DMS53 treated with DMSO at 0.1 percent for 48 hours (cell line): ENCODE measurements around the gene UGT1A7.
A peak's percentile ranks its signal among the peaks of the same experiment; 100 is the strongest.
"Not testable (repeated sequence)": the region's sequence is repeated elsewhere in the genome, so short reads cannot be mapped to it uniquely, and the experiment has no call there.

Experiments used
- DNase-seq: peaks from one replicate; lab custom pipeline; 2025; ENCODE audit not compliant: unreplicated experiment; lab: John Stamatoyannopoulos, UW

The UGT1A7 gene

GRCh38 chr2:233711312-233712008 lies 29.8 kb downstream of the UGT1A7 start:
- peak; percentile 39 for DNase-seq

DNA sequence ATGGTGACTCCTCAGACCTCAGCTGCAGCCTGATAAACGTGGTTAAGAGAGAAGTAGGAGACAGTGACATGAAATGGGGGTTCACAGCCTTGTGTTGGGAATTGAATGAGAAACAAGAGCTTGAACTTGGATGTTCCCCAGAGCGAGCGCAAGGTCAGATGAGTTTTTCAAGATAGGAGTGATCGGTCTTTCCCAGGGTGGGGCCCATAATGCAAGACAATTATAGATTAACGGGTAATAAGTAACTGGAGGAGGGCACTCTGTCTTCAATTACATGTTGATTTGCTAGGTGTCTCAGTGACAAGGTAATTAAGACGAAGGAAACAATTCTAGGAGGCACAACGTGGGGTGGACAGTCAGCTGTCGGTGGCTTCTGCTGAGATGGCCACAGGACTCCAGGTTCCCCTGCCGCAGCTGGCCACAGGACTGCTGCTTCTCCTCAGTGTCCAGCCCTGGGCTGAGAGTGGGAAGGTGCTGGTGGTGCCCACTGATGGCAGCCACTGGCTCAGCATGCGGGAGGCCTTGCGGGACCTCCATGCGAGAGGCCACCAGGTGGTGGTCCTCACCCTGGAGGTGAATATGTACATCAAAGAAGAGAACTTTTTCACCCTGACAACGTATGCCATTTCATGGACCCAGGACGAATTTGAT lies 31.0 kb downstream of the UGT1A7 start, which contains the start of gene UGT1A5:
Gene UGT1A5 (plus strand): TSS at position 297 of the 651 bp plus-strand sequence. CDS start 85 bp downstream, at position 382.
- DNase-seq: no peak

DNA sequence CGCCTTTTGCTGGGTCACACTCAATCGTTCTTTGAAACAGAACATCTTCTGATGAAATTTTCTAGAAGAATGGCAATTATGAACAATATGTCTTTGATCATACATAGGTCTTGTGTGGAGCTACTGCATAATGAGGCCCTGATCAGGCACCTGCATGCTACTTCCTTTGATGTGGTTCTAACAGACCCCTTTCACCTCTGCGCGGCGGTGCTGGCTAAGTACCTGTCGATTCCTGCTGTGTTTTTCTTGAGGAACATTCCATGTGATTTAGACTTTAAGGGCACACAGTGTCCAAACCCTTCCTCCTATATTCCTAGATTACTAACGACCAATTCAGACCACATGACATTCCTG lies 31.5 kb downstream of the UGT1A7 start:
- DNase-seq: no peak

- no peak for DNase-seq
These were observed 32.4 kb downstream of the UGT1A7 start for GRCh38 chr2:233714121-233714520.

GRCh38 chr2:233718552-233718951 lies 36.9 kb downstream of the UGT1A7 start, which contains the start of gene UGT1A4:
TSS of gene UGT1A4 (plus strand) at chr2:233718736. CDS start at chr2:233718821, 85 bp downstream.
- no peak for DNase-seq

DNA sequence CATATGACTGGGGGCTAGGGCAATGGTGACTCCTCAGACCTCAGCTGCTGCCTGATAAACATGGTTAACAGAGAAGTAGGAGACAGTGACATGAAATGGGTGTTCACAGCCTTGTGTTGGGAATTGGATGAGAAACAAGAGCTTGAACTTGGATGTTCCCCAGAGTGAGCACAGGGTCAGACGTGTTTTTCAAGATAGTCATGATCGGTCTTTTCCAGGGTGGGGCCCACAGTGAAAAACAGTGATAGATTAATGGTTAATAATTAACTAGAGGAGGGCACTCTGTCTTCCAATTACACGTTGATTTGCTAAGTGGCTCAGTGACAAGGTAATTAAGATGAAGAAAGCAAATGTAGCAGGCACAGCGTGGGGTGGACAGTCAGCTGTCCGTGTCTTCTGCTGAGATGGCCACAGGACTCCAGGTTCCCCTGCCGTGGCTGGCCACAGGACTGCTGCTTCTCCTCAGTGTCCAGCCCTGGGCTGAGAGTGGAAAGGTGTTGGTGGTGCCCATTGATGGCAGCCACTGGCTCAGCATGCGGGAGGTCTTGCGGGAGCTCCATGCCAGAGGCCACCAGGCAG lies 47.1 kb downstream of the UGT1A7 start, which contains the start of gene UGT1A3:
Gene UGT1A3 (plus strand): TSS at position 320 of the 579 bp plus-strand sequence. CDS start 85 bp downstream, at position 405.
- no peak for DNase-seq

- DNase-seq: not testable (repeated sequence)
These were observed 55.4 kb downstream of the UGT1A7 start for GRCh38 chr2:233736868-233737653.

DNA sequence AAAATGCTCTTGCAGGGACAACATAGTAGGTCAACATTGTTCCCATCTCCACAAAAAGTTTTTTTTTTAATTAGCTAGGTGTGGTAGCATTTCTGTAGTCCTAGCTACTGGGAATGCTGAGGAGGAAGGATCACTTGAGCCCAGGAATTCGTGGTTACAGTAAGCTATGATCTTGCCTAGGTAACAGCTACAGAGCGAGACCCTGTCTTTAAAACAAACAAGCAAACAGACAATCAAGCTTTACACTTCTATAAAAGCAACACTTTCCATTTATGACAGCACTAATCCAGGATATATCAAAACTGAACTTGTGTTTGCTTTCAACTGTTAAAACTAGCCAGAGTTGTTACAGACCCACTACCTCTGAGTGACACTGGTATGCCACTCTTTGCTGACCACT lies 59.2 kb downstream of the UGT1A7 start:
- DNase-seq: no peak

GRCh38 chr2:233743464-233744259 lies 62.0 kb downstream of the UGT1A7 start:
- no peak for DNase-seq

GRCh38 chr2:233745073-233745755 lies 63.5 kb downstream of the UGT1A7 start:
- no peak for DNase-seq

DNA sequence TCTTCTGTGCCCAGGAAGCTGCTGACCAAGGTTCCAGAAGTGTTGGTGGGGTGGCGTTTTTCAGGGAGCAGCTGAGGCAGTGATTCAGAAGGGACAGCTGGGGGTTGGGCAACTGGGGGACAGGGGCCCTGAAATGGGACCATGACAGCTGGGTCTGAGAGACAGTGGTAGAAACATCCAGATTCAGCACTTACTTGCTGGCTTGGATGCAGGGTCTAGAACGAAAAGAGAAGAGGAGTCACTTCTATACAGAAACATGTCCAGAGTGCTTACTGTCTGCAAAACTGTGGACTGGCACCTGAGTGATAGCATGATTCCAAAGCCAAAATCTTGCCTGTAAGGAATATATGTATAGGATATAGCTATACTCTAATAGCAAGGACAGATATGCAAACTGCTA lies 64.1 kb downstream of the UGT1A7 start:
- not testable (repeated sequence) for DNase-seq

GRCh38 chr2:233746475-233747282 lies 65.0 kb downstream of the UGT1A7 start:
- no peak for DNase-seq

GRCh38 chr2:233747283-233747544 lies 65.5 kb downstream of the UGT1A7 start:
- no peak for DNase-seq

- not testable (repeated sequence) for DNase-seq
These were observed 69.0 kb downstream of the UGT1A7 start for GRCh38 chr2:233750689-233751088.

DNA sequence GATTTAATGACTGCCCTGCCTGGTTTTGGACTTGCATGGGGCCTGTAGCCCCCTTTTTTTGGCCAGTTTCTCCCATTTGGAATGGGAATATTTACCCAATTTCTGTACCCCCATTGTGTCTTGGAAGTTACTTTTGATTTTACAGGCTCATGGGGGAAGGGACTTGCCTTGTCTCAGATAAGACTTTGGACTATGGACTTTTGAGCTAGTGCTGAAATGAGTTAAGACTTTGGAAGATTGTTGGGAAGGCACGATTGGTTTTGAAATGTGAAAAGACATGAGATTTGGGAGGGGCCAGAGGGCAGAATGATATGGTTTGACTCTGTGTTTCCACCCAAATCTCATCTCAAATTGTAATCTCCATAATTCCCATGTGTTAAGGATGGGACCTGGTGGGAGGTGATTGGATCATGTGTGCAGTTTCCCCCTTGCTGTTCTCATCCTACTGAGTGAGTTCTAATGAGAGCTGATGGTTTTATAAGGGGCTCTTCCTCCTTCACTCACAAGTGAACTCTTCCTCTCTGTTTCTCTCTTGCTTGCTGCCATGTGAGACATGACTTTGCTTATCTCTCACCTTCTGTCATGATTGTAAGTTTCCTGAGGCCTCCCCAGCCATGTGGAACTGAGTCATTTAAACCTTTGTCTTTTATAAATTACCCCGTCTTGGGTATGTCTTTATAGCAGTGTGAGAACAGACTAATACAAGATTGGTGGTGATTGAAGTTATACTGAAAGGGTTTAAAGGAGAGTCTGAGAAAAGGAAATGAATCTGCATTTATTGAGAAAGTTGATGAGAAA lies 69.7 kb downstream of the UGT1A7 start:
- DNase-seq: not testable (repeated sequence)

DNA sequence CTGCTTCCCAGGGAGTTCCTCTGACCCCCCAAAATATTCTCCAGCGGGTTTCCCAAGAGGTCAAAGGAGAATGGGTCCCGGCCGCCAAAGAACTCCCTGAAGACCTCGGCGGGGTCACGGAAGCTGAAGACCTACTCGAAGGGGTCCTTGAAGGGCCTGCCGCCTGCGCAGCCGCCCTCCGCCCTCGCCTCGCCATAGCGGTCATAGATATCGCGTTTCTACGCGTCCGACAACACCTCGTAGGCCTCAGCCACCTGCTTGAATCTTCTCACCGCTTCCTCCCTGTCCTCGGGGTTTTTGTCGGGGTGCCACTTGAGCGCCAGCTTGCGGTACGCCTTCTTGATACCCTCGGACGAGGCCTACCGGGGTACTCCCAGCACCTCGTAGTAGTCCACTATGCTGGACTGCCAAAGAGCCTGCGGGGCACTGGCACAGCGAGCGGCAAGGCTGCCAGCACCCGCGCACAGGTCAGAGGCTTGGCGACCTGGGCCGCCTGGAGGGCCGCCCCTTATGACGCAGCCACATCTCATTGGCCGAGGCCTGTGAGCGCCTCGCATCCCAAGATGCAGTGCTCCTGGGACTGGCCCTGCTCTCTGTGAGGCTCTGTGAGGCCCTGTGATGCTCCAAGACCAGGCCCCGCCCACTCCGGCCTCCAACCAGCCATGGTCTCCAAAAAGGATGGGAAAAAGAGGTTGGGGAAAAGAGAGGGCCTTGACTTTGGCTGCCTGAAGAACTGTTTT lies 73.3 kb downstream of the UGT1A7 start:
- no peak for DNase-seq

DNA sequence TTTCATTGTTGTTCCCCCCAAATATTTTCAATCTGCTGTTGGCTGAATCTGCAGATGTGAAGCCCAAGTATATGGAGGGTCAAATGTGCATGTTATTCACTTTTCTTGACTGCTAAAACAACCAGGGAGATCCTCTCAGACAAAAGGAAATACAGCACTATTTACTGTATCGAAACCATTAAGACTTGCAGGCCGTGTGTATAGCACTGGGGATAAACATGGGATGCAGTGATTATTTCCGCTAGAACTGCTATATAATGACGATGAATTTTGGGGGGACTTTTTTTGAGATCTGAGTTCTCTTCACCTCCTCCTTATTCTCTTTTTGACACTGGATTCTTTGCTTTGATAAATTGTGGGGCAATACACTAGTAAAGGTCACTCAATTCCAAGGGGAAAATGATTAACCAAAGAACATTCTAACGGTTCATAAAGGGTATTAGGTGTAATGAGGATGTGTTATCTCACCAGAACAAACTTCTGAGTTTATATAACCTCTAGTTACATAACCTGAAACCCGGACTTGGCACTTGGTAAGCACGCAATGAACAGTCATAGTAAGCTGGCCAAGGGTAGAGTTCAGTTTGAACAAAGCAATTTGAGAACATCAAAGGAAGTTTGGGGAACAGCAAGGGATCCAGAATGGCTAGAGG lies 74.9 kb downstream of the UGT1A7 start:
- DNase-seq: no peak
